GM13976 (cell line): ENCODE measurements around the gene KIFC3.

ENCODE experiments used
- DNase-seq: peaks from one replicate; pipeline ENCODE4 v3.0.0; 2012; ENCODE audit warnings: low spot score
- CTCF ChIP-seq: IDR thresholded peaks from 2 replicates; pipeline ENCODE4 v1.5.1; 2012; ENCODE audit warnings: borderline replicate concordance, mild to moderate bottlenecking; ENCODE audit not compliant: insufficient read depth; ENCODE audit errors: extremely low read depth, missing control alignments, control extremely low read depth
- in situ Hi-C: fragments of 300-500 bp; cut with MboI; formaldehyde crosslinking; loops from one replicate; pipeline ENCODE4 v1.12.0; 2022; ENCODE audit warnings: low sequenced_read_pairs, mixed read lengths, inconsistent platforms; ENCODE audit not compliant: unreplicated experiment

Gene KIFC3

GRCh38 chr16:57830890-57831484, 28.7 kb upstream of the KIFC3 start:
- no peak for TF ChIP-seq CTCF
- in situ Hi-C loops, result no loop called here
- no peak for DNase-seq

GRCh38 chr16:57829969-57830360, 27.7 kb upstream of the KIFC3 start:
- DNase-seq, result no peak
- in situ Hi-C loops, result no loop called here
- TF ChIP-seq CTCF, result no peak

- DNase-seq, result no peak
- in situ Hi-C loops, result no loop called here
- TF ChIP-seq CTCF, result no peak
These were observed 26.2 kb upstream of the KIFC3 start for GRCh38 chr16:57828272-57829161.

GRCh38 chr16:57826706-57827625, 24.7 kb upstream of the KIFC3 start:
- TF ChIP-seq CTCF, result no peak
- in situ Hi-C loops, result no loop called here
- DNase-seq, result no peak

GRCh38 chr16:57826052-57826451, 23.8 kb upstream of the KIFC3 start:
- DNase-seq, result no peak
- no peak for TF ChIP-seq CTCF
- in situ Hi-C loops, result no loop called here
